SH-SY5Y (cell line): ENCODE measurements around the gene RBFOX1.

Experiments
- GATA2 ChIP-seq: IDR thresholded peaks from 2 replicates; pipeline ENCODE4 v1.6.1; 2011; ENCODE audit warnings: mild to moderate bottlenecking, low read depth, low read length
- GATA3 ChIP-seq: IDR thresholded peaks from 2 replicates; pipeline ENCODE4 v1.6.1; 2011; ENCODE audit warnings: low read depth, mild to moderate bottlenecking, low read length, moderate library complexity

DNA sequence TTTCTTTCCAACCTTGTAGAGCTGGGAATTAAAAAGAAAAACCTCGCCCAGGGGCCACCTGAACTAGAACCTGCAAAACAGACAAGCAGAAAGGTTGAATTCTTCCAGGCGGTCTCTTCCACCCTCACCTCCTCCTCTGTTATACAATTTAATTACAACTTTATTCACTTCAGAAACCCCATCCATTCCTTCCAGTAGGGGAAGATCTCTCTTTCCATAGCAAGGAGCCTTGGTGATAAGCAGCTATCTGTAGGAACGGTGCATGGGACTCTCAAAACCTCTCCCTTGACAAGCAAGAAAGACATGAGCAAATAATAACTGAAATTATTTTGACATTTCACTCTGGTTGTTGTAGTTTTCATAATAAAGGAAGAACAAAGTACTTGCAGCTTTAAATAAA lies 176.0 kb downstream of the RBFOX1 start:
- TF ChIP-seq GATA2 (no peak), GATA3 (no peak)
